Measurements from ENCODE around the gene PALMD.

The PALMD gene

DNA sequence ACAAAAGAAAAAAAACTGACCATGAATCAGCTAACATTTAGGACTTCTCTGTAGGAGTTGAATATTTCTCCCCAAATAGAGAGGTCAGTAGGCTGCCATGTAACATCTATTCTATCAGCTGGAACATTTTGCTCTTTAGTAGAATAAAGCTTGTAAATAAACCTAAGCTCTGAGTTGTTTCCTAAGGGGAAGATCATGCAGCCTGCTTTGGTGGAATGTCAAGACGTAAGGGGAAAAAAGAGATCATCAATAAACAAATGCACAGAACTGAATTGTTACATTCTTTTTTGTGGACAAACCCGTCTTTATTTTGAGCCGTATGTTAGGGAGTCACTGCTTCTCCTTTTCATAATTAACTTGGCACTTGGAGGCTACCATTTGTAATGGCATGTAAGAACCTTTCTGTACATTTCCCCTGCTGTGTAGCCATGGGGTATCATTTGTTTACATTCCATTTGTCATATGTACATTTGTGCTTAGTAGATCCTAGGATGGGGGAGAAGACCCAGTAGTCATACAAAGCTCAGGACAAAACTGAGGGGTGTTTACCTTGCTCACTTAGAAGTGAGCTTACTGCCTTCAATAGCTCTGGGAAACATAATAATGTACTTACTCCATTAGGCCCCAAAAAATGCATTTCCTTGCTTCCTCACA is 10.8 kb upstream of the PALMD start:
- DNase-seq (ENCODE audit: low spot score), result no peak

DNA sequence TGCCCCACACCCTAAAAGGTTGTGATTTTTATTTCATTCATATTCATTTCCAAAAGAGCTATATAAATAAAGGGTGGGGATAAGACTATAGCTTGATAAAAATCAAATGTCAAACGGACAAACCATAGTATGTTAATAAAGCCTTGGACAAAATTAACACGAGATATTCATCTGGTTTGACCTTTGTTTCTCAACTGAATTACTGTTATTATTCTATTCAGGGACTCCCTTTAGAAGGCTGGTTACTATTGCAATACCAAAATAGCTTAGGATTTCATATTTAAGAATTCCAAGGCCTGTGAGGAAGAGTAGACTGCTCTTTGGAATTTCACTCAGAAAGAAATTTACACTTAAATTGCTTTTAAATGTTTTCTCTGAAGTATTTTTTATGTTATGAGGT is 10.2 kb upstream of the PALMD start:
- no peak for DNase-seq (ENCODE audit: low spot score)

DNA sequence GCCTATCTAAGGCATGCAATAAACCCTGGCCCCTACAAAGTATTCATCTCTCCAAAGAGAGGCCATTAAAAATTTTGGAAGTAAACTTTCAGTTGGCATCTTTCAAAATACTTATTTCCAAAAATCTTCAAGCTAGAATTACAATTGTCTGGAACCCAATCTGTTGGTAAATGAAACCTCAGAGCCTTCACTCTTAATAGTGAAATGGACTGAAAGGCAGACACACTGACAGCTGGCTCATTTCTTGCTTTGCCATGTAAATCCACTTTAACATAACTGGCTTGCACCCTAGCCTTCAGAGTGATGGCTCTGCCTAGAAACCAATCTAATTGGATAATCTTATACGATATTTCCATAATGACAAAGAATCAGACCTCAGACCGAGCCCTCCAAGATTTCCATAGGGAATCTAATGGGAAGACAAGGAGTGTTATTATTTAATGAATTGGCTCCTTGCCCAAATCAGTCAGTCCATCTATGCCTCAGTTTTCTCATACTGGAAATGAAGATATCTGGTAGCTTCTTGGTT is 9.2 kb upstream of the PALMD start:
- no peak for DNase-seq (ENCODE audit: low spot score)

DNA sequence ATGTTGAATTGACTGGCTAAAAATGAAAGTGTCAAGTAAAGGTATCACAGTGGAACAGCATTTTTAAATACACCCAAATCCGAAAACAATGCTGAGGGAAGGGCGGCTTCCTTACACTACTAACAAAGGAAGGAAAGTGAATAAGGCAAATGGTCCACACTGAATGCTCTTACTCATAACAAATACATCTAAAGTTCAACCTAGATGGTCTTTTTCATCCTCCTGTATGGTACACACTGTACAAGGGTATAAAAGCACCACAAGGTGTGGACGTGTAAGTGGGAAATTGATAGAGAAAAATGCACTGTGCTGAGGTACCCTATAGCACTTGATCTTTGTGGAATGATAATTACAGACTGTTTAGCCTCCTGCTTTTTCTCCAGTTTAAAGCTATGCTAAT is 7.1 kb upstream of the PALMD start:
- DNase-seq (ENCODE audit: low spot score), result no peak

DNA sequence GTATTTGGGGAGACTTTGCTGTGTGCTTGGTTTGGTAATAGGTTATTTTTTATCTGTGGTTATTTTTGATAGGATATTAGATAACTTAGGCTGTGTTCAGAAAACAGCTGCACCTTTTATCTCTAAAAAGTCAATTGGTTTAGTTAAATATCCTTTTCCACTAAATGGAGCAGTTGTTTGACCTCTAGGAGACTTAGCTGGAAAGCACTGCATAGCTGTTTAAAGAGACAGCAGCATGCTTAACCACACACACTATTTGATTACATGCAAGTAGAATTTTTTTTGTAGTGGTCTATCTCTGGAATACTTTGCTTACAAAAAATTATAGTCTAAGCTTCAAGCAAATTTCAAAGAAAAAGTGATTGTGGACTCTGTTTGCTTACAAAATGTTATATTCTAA is 6.5 kb upstream of the PALMD start:
- no peak for DNase-seq (ENCODE audit: low spot score)

DNA sequence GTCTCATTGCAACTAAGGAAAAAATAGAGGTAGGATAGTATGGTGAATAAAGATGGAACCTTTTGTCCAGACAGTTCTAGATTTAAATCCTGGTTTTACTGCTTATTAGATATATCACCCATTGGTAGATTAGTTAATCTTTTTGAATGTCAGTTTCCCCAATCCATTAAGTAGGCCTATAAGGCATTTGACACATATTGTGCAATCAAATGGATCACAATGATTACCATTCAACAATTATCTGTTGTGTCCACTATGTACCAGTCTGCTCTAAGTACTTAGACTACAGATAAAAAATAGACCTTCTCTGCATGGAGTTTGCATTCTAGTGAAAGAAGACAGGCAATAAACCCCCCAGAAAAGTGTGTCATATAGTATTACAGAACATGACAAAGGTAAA is 6.0 kb upstream of the PALMD start:
- no peak for DNase-seq (ENCODE audit: low spot score)

DNA sequence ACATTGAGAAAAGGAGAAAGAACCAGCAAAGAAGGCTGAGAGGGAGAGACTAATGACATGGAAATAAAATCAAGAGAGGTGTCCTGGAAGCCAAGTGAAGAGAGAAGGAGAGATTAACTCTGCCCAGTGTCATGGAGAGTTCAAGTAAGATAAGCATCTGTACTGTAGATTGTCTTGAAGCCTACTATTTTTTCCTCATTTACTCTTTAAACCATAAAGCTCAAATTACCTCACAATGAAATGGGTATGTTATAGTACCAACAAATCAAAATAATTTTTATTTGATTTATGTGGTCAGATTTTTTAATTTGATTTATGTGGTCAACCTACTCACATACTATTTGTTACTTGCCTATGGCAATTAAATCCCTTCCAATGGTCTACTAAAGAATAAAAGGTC is 5.2 kb upstream of the PALMD start:
- no peak for DNase-seq (ENCODE audit: low spot score)

DNA sequence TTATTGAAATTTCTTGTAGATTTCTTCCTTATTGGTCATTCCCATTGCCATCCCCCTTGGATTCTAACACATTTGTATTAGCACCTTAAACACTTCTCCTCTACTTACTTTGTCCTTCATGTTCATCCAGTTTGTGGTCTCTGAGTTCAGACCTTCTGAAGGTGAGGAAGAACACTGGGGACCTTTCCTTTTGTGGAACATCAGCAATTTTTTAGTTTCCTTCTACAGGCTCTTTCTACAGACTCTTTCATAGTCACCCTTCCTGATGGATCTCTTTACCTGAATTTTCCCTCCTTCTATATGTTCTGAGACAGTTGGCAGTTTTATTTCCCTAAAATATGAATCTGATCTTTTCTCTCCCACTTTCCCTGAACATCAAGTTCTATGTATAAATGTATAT is 4.4 kb upstream of the PALMD start:
- DNase-seq (ENCODE audit: low spot score), result no peak

DNA sequence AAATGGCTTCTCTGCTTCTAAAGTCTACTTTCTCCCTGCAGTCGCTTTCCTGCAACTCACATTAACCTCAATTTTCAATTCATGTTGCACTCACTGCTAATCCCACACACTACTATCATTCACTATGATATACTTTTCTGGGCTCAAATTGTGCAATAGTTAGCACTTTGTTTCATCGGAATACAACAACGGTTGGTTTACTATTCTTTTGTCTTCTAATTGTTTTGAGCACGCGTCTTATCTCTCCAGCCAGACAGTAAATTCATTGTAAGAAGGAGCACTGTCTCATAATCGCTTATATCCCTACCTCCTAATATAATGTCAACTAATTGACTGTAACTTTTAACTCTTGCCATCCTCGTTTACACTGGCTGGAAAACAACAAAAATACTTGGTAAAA is 3.9 kb upstream of the PALMD start:
- no peak for DNase-seq (ENCODE audit: low spot score)

DNA sequence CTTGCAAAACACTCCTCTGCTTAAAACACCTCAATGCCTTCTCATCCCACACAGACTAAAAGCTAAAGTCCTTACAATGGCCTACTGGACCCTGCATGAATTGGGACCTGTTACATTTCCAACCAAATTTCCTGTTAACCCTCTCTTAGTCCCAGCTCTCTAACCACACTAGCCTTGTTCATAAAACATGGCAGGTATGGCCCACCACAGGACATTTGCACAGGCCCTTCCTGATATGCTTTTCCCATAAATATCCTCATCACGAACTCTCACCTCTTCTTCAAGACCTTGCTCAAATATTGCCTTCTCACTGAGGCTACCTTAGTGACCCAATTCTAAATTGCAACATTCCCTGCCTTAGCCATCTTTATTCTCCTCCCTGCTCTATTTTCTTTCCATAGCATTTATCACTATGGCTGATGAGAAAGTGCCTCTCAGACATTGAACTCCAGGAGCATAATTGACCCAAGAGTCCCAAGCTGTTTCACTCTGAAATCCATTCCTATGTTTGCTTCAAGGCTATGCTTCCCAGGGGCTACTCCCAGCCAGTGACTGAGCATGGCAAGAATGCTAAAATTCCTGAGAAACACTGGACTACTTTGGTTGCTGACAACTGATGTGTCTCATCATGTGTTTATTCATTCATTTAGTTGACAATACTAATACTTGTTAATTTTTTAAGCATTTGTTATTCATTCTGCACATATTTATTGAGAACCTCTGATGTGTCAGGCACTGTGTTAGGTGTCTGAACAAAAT is 2.7 kb upstream of the PALMD start:
- peak; percentile 54 for DNase-seq (ENCODE audit: low spot score)

DNA sequence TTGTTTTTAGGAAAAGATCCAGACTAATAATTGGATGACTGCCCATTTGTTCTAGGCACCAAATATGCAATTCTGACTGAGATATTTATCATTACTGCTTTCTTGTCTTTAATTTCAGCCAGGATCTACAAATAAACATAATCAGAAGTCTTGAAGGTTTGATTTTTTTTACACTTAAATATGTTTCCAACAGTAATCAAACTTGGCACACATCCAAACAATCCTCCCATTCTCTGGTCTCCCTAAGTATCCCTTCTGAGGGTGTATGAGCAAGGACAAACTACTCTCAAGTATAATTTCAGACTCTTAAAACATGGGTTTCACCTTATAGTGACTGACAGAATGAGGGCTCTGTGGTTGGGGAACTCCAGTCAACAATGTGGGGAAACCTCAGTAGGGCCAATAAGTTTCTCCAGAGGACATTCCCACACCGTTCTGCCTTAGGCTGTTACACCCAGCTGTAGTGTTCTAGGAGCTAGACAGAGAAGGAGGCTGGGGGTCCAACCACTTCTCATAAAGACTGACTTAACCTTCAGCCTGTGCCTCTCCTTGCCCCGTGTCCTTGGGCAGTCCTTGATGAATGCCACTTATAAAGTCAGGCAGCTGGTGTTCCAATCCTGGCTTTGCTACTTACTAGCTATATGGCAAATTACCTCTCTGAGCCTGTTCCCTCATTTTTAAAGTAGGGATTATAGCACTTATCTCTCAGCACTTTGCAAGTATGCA is 1.5 kb upstream of the PALMD start:
- no peak for DNase-seq (ENCODE audit: low spot score)

DNA sequence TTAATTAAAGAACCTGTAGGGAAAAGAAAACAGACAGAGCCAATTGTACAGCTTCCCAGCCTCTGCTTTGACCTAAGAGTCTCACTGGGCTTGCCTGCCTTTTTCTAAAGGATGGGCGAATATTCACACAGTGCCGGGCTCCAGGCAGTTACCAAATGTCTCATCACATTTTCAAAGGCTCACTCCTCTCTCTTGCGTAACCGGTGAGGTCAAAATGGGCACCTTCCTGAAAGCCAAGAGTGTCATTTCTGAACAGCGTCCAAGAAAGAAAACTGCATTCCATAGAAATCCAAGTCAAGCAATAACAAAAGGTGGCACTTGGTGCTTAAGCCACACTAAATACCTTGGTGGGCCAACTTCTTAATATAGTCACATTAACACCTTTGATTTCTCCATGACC is 710 bp upstream of the PALMD start:
- DNase-seq (ENCODE audit: low spot score), result peak; percentile 53

DNA sequence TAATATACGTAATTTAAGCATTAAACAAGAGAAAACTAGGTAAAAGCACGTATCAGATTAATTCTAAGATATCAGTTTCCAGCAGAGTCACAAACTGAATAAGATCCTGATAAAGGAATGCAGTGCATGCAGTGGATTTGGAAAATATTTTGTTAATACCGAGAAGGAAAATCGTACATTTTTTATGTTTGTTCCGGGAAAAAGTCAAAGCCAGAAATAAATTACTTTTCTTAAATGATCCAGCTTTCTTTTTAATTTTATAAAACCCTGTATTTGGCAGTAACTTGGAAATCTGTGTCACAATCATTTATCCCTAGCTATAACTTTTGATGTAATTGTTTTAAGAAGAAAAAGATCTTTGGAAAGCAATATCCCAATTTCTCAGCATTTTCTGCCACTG is 955 bp downstream of the PALMD start:
- no peak for DNase-seq (ENCODE audit: low spot score)

DNA sequence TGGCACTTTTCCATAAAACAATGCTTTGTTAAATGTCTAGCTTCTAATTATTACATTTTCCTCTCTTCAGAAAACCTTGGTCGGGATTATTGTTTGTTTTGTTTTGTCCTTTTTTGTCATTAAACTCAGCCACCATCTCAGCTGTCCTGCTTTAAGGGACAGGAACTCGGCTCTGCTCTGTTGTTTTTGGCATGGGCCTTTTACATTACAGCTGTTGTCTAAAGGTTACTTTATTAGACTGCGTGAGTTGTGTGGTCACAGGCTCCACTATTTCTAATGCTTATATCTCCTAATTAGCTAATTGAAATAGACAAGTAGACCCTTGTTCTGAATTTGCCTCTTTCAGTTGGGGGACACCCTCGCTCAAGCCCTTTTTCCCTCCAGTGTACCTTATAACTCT is 1.6 kb downstream of the PALMD start:
- DNase-seq (ENCODE audit: low spot score), result no peak

DNA sequence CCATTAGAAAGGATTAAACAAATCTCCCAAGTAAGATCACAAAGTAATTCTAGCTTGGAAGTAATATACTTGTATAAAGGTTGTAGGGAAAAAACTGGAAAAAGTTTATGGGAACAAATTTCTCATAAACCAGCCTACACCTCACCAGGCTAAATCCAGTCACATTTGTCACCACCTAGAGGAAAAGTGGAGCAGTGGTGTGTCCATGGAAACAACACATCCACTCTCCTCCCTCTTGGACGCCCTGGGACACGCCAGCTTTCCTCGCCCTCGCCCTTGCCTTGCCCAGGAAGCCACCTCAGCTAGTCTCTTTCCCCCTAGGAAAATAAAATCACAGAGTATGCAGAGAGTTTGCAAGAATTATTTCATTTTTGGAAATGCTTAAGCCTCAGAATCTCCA is 2.2 kb downstream of the PALMD start:
- no peak for DNase-seq (ENCODE audit: low spot score)

DNA sequence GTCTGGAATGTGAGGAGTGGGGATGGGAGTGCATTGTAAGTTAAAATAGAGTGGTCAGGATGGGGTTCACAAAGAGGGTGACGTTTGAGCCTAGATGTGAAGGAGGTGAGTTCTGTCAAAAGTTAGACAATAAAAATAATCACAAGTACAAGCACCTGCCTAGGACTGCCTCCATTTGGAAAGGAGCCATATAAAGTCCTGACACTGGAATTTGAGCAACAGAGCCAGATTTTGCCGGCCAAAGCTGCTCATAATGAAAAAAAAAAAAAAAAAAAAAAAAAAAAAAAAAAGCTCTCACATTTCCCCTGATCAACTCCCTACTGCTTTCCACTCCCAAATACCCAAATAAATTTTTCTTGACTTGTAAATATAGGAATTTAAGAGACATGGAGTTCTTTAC is 4.1 kb downstream of the PALMD start:
- no peak for DNase-seq (ENCODE audit: low spot score)

DNA sequence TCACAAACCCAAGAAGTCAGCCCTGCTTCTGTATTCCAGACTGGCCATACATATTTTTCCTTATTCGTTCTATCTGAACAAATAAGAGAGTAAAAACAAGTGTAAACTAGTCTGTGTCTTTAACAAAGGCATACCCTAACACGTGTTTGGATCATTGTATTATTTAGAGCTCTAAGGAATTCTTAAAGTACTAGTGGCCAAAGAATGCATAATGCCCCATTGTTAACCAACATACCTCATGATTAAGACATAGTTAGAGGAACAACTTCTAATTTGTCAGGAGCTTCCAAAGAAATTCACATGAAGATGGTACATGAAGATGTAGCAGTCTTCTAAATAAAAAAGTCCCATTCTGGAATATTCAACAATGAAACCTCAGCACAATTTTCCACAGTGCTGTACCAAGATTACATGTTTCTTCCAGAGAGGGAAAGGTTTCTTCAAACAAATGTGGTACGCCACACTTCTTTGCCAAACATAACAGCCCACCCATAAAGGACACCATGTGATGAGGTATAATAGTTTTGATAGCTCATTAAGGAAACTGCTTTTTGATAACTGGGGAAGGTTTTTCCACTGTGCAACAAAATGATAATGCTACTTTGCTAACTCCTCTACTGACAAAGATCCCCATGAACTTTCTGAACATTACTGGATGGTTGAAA is 5.0 kb downstream of the PALMD start:
- DNase-seq (ENCODE audit: low spot score), result peak; percentile 15

DNA sequence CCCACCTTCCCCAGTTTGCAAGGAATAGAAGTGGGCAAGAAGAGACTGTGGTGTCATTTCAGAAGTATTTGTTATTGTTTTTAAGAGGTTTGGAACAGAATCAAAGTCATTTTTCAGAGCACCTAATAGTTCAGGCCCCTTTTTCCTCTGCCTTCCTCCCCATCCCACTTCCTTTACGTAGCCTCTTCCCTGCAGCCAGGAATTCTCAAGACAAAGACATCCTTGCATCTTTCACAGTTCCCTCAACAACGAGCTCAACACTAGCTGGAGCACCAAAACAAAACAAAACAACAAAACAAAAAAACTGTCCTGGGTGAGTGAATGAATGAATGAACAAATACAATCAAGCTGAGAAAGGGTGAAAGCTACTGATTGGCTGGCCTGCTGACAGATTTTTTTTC is 7.0 kb downstream of the PALMD start:
- no peak for DNase-seq (ENCODE audit: low spot score)

DNA sequence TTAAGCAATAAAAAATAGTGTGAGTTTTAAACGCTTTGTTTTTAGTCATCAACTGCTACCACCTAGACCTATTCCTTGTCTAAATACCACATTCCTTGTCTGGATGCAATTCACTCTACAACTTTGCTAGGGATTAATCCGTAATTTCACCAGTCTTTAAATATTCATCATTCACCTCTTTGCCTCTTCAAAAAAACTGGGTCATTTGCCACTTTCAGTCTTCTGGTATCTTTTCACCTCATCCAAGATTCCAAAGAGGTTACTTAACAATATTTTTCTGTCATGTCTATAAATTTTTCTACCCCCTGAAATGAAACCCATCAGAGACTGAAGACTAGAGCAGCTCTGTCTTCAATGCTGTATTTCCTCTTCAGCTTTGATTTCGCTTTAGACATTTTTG is 9.5 kb downstream of the PALMD start:
- no peak for DNase-seq (ENCODE audit: low spot score)

DNA sequence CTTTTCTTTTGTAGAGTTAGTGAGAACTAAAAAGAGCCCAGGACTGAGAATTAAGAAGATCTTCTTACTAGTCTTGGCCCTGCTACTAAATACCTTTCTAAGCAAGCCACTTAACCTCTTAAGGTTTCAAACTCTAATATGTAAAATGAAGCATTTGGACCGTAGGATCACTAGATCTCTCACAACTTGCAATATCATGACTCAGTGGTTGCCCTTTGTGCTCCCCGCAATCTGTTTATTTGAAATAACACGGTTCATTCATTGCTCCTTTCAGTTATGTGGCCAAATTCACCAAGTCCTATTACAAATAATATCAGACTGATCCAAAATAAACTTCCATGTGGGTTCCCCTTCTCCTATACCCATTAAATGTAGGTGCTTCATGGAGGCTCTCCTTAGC is 10.8 kb downstream of the PALMD start:
- DNase-seq (ENCODE audit: low spot score), result no peak

DNA sequence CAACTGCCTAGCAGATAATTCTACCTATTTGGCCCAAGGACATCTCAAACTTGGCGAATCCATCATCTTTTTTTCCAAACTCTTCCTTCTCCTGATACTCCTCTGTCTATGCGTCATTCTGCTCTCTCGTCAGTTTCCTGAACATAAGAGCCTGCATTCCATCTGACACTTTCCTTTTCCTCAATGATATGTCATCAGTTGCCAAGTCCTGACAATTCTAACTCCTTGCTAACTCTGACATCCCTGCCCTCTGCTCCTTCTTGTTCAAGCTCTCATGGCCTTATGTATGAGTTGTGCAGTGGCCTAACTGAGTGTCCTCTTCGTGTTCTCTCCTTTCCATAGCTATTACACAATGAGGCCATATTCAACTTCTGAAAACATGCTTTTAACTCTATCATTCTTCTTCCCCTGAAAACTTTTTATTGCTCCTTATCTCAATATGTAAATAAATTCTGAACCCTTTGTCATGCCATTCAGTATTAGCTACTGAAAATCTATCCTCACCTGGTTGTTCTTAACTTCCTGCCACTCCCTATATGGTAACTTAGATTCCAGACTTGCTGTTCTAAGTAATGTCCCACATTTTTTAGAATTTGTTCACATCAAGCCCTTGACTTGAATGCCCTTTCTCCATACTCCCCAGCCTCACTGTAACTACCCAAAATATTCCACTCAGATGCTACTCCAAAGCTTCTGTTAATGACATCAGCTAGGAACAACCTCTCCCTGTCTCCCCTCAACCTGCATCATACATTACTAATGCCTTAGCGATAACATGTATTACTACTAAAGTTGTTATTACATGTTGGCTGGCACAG is 11.5 kb downstream of the PALMD start:
- DNase-seq (ENCODE audit: low spot score), result no peak

DNA sequence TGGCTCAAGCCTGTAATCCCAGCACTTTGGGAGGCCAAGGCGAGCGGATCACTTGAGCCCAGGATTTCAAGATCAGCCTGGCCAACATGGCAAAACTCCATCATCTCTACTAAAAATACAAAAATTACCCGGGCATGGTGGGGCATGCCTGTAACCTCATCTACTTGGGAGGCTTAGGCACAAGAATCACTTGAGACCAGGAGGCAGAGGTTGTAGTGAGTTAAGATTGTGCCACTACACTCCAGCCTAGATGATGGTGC is 12.0 kb downstream of the PALMD start:
- DNase-seq (ENCODE audit: low spot score), result no peak
